ENCODE results near the gene TEN1.

The TEN1 gene

DNA sequence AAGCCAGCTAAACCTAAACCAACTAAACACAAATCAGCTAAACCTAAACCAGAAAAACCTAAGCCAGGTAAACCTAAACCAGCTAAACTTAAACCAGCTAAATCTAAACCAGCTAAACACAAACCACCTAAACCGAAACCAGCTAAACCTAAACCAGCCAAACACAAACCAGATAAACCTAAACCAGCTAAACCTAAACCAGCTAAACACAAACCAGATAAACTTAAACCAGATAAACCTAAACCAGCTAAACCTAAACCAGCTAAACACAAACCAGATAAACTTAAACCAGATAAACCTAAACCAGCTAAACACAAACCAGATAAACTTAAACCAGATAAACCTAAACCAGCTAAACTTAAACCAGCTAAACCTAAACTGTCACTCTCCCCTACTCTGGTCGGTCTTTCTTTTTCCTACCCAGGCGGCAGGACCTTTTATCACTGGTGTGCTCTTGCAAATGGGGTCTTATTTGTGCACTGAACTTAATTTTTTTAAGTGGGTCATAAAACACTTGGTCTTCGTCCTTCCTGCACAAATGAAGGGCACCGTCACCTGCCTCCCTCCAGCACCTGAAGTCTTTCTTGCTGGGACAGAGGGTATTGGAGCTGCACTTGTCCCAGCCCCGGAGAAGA is 40.9 kb downstream of the TEN1 start:
- no peaks in the 10 kb centered on the region for H3K4me1 Mint-ChIP-seq
- no peak for DNase-seq
- no peaks in the 10 kb centered on the region for H3K36me3 Mint-ChIP-seq
- H3K27ac Mint-ChIP-seq = peak overlapping the region; percentile 22
- no peak overlapping the region for H3K4me3 Mint-ChIP-seq
- peaks cover 0 to 6% of the 10 kb centered on the region in 2 donors for H3K27me3 Mint-ChIP-seq
- no peak for ATAC-seq (replicated peaks)
- no peaks in the 10 kb centered on the region for H3K9me3 Mint-ChIP-seq

DNA sequence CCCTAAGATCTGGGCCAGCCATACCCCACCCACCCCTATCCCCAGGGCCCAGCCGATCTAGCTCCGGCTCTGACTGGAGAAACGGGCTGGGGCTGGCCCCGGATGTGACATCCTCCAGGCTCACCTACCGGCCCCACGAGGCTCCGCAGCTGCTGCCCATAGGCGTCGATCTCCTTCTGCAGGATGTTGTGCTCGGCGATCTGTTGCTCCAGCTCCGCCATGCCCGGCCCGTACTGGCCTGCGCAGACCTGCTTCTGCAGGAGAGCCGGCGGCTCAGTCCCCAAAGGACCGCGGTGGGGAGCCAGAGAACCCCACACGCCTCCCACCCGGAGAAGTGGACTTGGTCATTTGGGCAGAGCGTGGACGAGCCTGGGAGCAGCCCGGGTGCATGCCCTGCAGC is 43.2 kb downstream of the TEN1 start:
- no peaks in the 10 kb centered on the region for H3K36me3 Mint-ChIP-seq
- H3K27me3 Mint-ChIP-seq = peaks cover 0 to 6% of the 10 kb centered on the region in 2 donors
- ATAC-seq (replicated peaks) = no peak
- no peaks in the 10 kb centered on the region for H3K9me3 Mint-ChIP-seq
- no peak for DNase-seq
- H3K27ac Mint-ChIP-seq = no peak overlapping the region
- H3K4me3 Mint-ChIP-seq = no peak overlapping the region
- peaks cover 0 to 2% of the 10 kb centered on the region in 2 donors for H3K4me1 Mint-ChIP-seq

DNA sequence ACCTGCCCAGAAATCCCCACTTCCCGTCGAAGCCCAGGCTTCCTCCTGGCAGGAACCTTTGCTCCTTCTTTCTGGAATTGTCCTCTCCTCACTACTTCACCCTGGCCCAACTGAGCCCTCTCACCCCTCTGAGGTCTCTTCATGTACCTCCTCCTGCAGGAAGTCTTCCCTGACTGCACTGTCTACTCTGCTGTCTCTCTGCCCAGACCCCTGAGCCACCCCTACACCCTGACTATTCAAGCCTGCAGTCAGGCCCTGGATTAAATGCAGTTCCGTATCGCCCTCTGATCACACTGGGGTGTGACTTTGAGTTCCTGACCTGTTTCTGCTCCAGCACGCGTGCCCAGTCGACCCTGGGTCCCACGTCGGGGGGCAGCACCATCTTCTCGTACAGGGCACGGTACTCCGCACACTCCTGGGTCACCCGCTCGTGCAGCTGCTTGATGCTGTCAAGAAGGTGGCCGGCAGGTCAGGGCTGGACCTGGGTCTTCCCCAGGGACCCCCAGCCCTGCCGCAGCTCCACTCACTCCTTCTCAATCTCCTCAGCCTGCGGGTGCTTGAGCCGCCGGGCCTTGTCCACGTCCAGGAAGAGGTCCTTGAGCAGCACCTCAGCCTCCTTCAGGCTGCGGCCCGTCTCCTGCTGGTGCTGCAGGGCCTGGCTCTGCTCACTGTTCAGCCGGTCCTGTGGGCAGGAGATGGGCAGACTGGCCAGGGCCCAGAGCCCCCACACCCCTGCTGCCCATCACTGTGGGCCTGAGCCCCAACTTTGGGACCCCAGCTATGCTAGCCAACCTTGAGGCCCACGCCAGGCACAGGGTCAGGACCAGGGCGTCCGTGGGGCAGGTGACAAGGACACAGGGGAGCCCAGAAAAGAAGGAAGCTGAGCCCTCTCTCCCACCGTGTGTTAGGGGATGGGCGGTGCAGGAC is 44.2 kb downstream of the TEN1 start:
- no peaks in the 10 kb centered on the region for H3K36me3 Mint-ChIP-seq
- H3K4me1 Mint-ChIP-seq = peaks cover 0 to 3% of the 10 kb centered on the region in 2 donors
- H3K4me3 Mint-ChIP-seq = no peak overlapping the region
- no peak for ATAC-seq (replicated peaks)
- peaks cover 0 to 6% of the 10 kb centered on the region in 2 donors for H3K27me3 Mint-ChIP-seq
- H3K9me3 Mint-ChIP-seq = no peaks in the 10 kb centered on the region
- H3K27ac Mint-ChIP-seq = no peak overlapping the region
- DNase-seq = no peak

DNA sequence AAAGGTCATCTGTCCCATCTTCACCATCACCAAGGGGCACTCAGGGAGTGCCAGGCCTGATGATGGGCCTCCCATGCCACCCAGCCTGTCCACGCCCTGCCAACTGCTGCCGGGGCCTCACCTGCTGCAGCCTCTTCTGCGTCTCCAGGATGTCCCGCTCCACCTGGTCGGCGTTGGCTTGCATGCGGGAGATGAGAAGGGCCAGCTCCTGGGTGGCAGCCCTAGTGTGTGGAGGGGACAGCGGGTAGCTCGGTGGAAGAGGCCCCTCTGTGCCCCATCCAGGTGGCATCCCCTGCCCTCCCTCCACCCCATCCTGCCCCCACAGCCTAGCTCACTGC is 44.8 kb downstream of the TEN1 start:
- H3K4me1 Mint-ChIP-seq = peaks cover under 1 to 3% of the 10 kb centered on the region in 2 donors
- no peaks in the 10 kb centered on the region for H3K9me3 Mint-ChIP-seq
- no peak overlapping the region for H3K4me3 Mint-ChIP-seq
- no peak overlapping the region for H3K27ac Mint-ChIP-seq
- H3K36me3 Mint-ChIP-seq = no peaks in the 10 kb centered on the region
- DNase-seq (no peak), ATAC-seq (replicated peaks) (no peak)
- H3K27me3 Mint-ChIP-seq = peaks cover 0 to 6% of the 10 kb centered on the region in 2 donors

DNA sequence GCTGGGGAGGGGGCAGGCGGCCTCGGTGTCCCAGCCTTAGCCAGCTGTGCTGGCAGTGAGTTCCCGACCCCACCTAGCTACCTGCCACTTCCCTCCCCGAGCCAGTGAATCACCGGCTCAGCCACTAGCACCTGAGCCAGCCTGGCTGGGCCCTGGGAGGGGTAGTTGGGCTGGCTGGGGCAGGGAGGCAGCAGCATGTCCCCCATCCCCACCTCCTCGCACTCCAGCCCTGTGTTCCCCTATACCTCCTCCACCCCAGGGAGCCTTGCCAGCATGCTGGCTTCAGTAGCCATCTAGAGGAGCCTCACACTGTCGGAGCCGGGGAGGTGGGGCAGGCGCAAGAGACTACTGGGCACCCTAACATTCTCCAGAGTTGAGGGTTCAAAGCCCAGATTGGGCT is 45.3 kb downstream of the TEN1 start:
- Mint-ChIP-seq H3K27me3 (peaks cover 0 to 8% of the 10 kb centered on the region in 2 donors), H3K4me1 (peaks cover 5 to 6% of the 10 kb centered on the region in 2 donors), H3K27ac (no peak overlapping the region), H3K4me3 (no peak overlapping the region), H3K9me3 (no peaks in the 10 kb centered on the region), H3K36me3 (no peaks in the 10 kb centered on the region)
- ATAC-seq (replicated peaks) (no peak), DNase-seq (no peak)

DNA sequence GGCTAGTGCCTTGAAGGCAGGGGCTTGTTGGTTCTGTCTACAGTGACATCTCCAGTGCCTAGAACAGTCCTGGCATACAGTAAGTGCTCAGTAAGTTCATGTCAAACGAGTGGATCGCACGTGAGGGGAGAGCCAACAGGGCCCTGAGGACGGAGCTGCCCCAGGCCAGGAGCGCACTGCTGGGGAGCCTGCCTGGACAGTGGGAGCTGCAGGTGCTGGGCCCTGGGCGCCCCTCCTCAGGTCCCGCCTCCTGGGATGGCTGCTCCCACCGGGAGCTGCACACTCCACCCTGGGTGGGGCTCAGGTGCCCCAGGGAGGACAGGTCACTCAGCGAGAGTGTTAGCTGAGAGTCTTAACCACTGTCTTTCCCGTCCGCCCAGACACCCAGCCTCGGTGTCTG is 46.3 kb downstream of the TEN1 start:
- no peak for DNase-seq
- H3K4me1 Mint-ChIP-seq = peaks cover 11 to 12% of the 10 kb centered on the region in 2 donors
- ATAC-seq (replicated peaks) = no peak
- peaks cover 0 to 14% of the 10 kb centered on the region in 2 donors for H3K27me3 Mint-ChIP-seq
- no peaks in the 10 kb centered on the region for H3K36me3 Mint-ChIP-seq
- H3K4me3 Mint-ChIP-seq = no peak overlapping the region
- H3K9me3 Mint-ChIP-seq = no peaks in the 10 kb centered on the region
- no peak overlapping the region for H3K27ac Mint-ChIP-seq

DNA sequence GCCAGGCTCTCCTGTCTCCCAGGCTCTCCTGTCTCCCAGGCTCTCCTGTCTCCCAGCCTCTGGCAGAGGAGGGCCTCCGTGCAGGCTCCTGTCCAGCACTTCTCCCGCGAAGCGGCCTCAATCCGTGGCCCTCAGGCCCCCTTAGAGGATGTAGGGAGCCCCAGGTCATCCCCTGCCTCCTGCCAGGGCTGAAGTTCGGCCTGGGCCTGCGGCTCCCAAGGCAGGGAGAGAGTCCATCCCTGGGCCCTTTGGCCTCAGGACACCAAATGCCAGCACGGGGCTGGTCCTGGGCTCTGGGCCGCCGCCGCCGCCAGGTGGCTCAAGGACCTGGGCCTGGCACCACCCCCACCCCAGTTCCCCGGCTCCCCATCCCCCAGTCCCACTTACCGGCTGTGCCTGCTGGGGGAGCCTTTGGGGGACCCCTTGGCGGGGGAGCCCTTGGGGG is 47.7 kb downstream of the TEN1 start:
- H3K9me3 Mint-ChIP-seq = no peaks in the 10 kb centered on the region
- no peak overlapping the region for H3K27ac Mint-ChIP-seq
- no peaks in the 10 kb centered on the region for H3K36me3 Mint-ChIP-seq
- H3K4me1 Mint-ChIP-seq = peaks cover 11 to 12% of the 10 kb centered on the region in 2 donors
- DNase-seq (no peak), ATAC-seq (replicated peaks) (peak in 1 of 2 donors; percentile 11)
- H3K27me3 Mint-ChIP-seq = peaks cover 0 to 14% of the 10 kb centered on the region in 2 donors
- H3K4me3 Mint-ChIP-seq = no peak overlapping the region

DNA sequence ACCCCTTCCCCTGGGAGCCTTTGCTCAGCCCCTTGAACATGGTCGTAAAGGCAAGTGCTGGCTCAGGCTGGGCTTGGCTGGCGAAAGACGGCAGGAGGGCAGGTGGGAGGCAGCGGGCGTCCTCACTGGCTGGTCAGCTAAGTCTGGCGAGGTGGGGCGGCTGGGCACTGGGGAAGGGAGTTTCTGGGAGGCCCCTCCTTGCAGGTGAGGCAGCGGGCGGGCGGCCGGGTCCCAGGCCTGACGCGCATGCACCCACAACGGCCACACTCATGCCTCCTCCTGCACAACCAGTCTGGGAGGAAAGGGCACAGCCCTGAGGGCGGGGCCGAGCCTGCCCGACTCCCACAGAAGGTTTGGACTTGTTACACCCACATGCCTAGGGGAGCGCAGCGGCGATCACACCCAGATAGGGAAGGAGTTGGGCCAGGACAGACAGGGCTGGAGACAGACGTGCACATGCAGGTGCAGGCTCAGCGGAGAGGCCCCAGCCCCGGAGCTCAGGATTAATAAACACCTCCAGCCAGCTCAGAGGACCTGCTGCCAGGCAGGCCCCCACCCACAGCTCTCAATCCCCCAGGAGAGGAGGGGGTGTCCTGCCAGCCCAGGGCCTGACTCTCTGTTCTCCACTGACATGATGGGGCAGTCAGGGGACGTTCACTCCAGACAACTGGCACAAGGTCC is 48.3 kb downstream of the TEN1 start, which contains the start of gene EVPL:
TSS of gene EVPL (minus strand) at position 148 of the 681 bp plus-strand sequence. CDS start at position 40, 108 bp downstream.
- H3K27ac Mint-ChIP-seq = no peak within 1 kb of the TSS

DNA sequence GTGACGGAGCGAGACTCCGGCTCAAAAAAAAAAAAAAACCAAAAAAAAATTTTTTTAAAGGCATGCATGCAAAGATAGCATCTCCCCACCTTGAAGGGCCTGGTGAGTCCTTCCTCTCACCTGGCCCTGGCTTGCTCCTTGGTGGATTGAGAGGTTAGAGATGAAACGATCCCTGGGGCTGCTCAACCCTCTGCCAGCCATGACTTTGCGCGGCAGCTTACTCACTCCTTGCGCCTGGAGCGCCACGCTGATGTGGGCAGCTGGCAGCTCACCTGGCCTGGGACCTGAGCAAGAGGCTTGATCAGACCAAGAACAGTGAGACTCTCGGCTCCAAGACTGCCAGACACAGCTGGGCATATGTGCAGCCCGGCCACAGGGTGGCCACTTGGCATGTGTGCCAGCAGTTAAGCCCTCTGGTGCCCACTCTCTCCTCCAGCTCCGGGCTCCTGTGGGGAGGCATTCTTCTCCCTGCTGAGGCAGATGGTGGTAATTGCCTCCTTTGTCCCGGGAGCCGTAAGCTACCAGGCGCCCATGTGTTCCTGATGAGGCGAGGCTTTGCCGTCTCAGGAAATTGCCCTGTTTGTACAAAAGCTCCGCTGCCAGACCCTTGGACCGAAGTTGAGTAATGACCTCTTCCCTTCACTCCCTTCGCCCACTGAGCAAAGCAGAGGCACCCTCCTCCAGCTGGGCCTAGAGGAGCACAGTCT is 53.2 kb downstream of the TEN1 start:
- DNase-seq = no peak

More for the DNA sequence above, 48.3 kb downstream of the TEN1 start, which contains the start of gene EVPL:
- Mint-ChIP-seq H3K4me1 (peaks cover 11 to 12% of the 10 kb centered on the region in 2 donors), H3K4me3 (peak within 1 kb of the TSS in 1 of 2 donors; percentile 52), H3K9me3 (no peaks in the 10 kb centered on the region), H3K27me3 (peaks cover 0 to 14% of the 10 kb centered on the region in 2 donors), H3K36me3 (no peaks in the 10 kb centered on the region)
- ATAC-seq (replicated peaks) = peak in 1 of 2 donors; percentile 52
- DNase-seq = no peak

DNA sequence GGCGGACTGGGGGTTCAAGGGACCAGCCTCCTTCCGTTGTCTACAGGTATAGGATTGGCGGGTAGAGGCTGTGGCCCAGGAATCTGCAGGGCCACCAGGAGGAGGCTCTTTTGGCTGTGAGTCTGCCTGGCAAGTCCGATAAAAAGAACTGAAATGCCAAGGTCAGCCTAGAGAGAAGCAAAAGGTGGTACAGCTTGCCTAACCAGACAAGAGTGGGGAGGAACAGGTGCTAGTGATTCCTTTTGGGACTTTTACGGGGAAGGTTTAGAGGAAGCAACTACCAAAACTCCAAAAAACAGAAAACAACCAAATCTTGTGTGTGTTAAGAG is 53.7 kb downstream of the TEN1 start:
- DNase-seq (no peak), ATAC-seq (replicated peaks) (no peak)
- peaks cover 0 to 8% of the 10 kb centered on the region in 2 donors for H3K27me3 Mint-ChIP-seq
- no peaks in the 10 kb centered on the region for H3K9me3 Mint-ChIP-seq
- H3K4me1 Mint-ChIP-seq = peaks cover 8 to 12% of the 10 kb centered on the region in 2 donors
- no peak overlapping the region for H3K4me3 Mint-ChIP-seq
- H3K36me3 Mint-ChIP-seq = peaks cover 2 to 10% of the 10 kb centered on the region in 2 donors
- no peak overlapping the region for H3K27ac Mint-ChIP-seq

More for the DNA sequence above, 53.2 kb downstream of the TEN1 start:
- peaks cover 0 to 8% of the 10 kb centered on the region in 2 donors for H3K27me3 Mint-ChIP-seq
- H3K27ac Mint-ChIP-seq = no peak overlapping the region
- H3K36me3 Mint-ChIP-seq = peaks cover 2 to 10% of the 10 kb centered on the region in 2 donors
- peaks cover 9 to 12% of the 10 kb centered on the region in 2 donors for H3K4me1 Mint-ChIP-seq
- no peak overlapping the region for H3K4me3 Mint-ChIP-seq
- H3K9me3 Mint-ChIP-seq = no peaks in the 10 kb centered on the region
- ATAC-seq (replicated peaks) = no peak

DNA sequence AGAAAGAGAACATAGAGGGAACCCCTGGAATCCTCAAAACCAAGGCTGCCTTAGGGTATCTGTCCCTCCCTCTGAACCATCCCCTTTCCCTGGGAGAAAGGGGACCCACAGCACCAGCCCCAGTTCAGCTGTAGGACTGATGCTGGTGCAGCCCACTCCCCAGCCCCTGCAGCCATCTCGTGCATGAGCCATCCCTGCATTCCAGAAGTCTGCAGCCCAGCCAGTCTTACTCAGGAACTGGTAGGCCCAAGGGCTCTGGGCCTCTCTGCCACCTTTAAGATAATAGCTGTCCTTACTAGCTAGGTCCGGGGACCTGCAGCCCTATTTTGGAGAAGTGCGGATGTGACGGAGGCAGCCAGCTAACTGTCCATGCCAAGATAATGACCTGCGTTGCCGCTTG is 54.1 kb downstream of the TEN1 start:
- DNase-seq (no peak), ATAC-seq (replicated peaks) (no peak)
- H3K36me3 Mint-ChIP-seq = peaks cover 3 to 12% of the 10 kb centered on the region in 2 donors
- peaks cover 0 to 8% of the 10 kb centered on the region in 2 donors for H3K27me3 Mint-ChIP-seq
- H3K4me1 Mint-ChIP-seq = peaks cover 8 to 12% of the 10 kb centered on the region in 2 donors
- no peaks in the 10 kb centered on the region for H3K9me3 Mint-ChIP-seq
- H3K27ac Mint-ChIP-seq = no peak overlapping the region
- H3K4me3 Mint-ChIP-seq = no peak overlapping the region

DNA sequence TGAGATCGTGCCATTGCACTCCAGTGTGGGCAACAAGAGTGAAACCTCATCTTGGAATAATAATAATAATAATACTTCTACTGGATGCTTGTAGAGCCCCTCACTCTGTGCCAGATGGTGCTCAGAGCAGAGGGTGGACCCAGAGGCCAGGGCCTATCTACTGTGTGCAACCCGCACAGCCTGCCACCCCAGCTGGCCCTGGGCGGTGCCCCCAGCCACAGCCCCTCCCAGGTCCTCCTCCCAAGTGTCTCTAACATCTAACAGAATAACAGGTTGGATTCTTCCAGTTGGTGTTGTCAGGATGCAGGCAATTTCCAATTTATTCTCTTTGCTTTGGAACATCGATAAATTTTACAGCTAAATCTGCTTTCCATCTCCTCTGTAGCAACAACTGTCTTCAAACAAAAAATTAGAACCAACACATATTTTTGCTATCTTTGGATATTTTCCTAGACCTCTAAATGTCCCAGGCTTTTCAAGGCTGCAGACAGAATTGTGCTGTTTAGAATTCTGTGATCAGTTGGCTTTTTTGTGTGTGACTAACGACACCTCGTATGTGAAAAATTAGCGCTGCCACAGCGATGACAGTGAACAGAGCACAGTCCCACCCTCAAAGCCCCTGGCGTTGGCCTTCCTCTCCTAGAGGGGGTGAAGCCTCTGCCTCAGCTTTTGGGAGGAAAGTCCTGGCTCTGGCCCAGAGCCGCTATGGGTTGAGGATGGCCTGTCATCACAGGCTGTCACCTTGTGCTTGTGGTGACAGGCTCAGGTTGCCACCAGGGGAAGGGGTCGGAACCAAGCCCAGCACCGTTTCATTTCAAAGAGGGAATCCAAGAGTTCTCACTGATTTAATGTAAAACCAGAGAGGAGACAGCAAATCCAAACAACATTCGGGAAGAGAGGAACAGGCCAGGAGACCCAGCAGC is 55.6 kb downstream of the TEN1 start:
- Mint-ChIP-seq H3K4me1 (peaks cover 3 to 4% of the 10 kb centered on the region in 2 donors), H3K9me3 (no peaks in the 10 kb centered on the region), H3K36me3 (peaks cover 9 to 27% of the 10 kb centered on the region in 2 donors), H3K27me3 (peaks cover 0 to 2% of the 10 kb centered on the region in 2 donors), H3K4me3 (no peak overlapping the region), H3K27ac (no peak overlapping the region)
- ATAC-seq (replicated peaks) (no peak), DNase-seq (no peak)

All from stimulated activated naive B cell treated with anti-CD40 and anti-IgM and Interleukin-4, amounts not matched to agents 10 μg/mL and 1 μg/mL and 100 μg/mL, for 72 hours (primary cell).